HCT116 (cell line): ENCODE data around the gene ZBTB7C. TPM values are rescaled to one million over a fixed set of nuclear protein-coding genes. Genes with fewer than 3 reads are reported as not detected.

Experiments
- ATAC-seq: fragments of 200-7000 bp; cut with Tn5 transposase; 2 replicates; pipeline ENCODE4 v1.9.1; 2020; ENCODE audit warnings: mild to moderate bottlenecking, moderate library complexity
- BruUV-seq: library from RNA; stranded (reverse); fragments of 400-500 nt; replicated peaks from 2 replicates; lab custom pipeline; 2021; lab: Mats Ljungman, UMichigan
- CTCF ChIA-PET: fragments of 300-600 bp; sonication (Branson Sonifier 250); formaldehyde crosslinking; loops from one replicate; lab custom pipeline; 2021; ENCODE audit warnings: antibody characterized with exemption; lab: Charles Lee
- POLR2A ChIA-PET: fragments of 300-600, 350-600 bp; sonication (Branson Sonifier 250); formaldehyde crosslinking; loops from one replicate; lab custom pipeline; 2021; ENCODE audit warnings: antibody characterized with exemption; lab: Charles Lee
- RAD21 ChIA-PET, 2 experiments: fragments of 300-600 bp; sonication (Branson Sonifier 250); formaldehyde crosslinking; loops; one replicate each; lab custom pipeline; 2023; ENCODE audit warnings: low total read pairs in 2 of 2; ENCODE audit not compliant: uncharacterized antibody in 2 of 2, unreplicated experiment in 2 of 2, low non-redundant PET in 1 of 2; lab: Charles Lee
- DNase-seq: peaks from one replicate; pipeline ENCODE4 v3.0.0-alpha.2; 2010; ENCODE audit warnings: low read depth, low spot score
- H2AFZ ChIP-seq: fragments of 200-600 bp; shearing (Covaris generic), sonication (generic); 2 replicates; pipeline ENCODE4 v1.6.1; 2017; ENCODE audit warnings: low read depth, mixed run types, mixed read lengths, antibody characterized with exemption, low read length; ENCODE audit not compliant: poor library complexity, severe bottlenecking
- H3K27ac ChIP-seq: 2 replicates; pipeline ENCODE4 v1.5.1; 2012; ENCODE audit warnings: low read depth, low read length
- H3K27me3 ChIP-seq: fragments of 200-600 bp; sonication (generic); 2 replicates; pipeline ENCODE4 v1.6.1; 2016; ENCODE audit warnings: mixed run types, low read length, mixed read lengths; ENCODE audit not compliant: insufficient read depth
- H3K36me3 ChIP-seq, 2 experiments: fragments of 200-500 bp in 1 of 2; fragments of 200-600 bp in 1 of 2; sonication (Bioruptor generic) in 1 of 2; sonication (generic) in 1 of 2; 2 replicates each; pipeline versions ENCODE4 v1.5.1 to v1.6.1; 2014 to 2016; ENCODE audit warnings: low read length in 2 of 2, inconsistent platforms in 1 of 2, mixed read lengths in 1 of 2, mixed run types in 1 of 2; ENCODE audit not compliant: insufficient read depth in 2 of 2, control insufficient read depth in 1 of 2
- H3K4me1 ChIP-seq, 2 experiments: fragments of 200-600 bp in 1 of 2; sonication (generic) in 1 of 2; 2 replicates each; pipeline versions ENCODE4 v1.5.1 to v1.6.1; 2012 to 2017; ENCODE audit warnings: low read length in 2 of 2, inconsistent platforms in 1 of 2, mild to moderate bottlenecking in 1 of 2, mixed read lengths in 1 of 2, mixed run types in 1 of 2, moderate library complexity in 1 of 2; ENCODE audit not compliant: insufficient read depth in 2 of 2, control insufficient read depth in 1 of 2
- H3K4me2 ChIP-seq: fragments of 200-600 bp; sonication (generic); 2 replicates; pipeline ENCODE4 v1.6.1; 2017; ENCODE audit warnings: mixed run types, low read length, mixed read lengths
- H3K4me3 ChIP-seq, 2 experiments: fragments of 200-600 bp in 1 of 2; sonication (generic) in 1 of 2; replicated peaks in 1 of 2; 2 replicates each; pipeline ENCODE4 v1.5.1; 2011 to 2016; ENCODE audit warnings: low read length in 2 of 2, control low read depth in 1 of 2, low read depth in 1 of 2, mild to moderate bottlenecking in 1 of 2, mixed read lengths in 1 of 2, mixed run types in 1 of 2
- H3K79me2 ChIP-seq: fragments of 200-600 bp; sonication (generic); 2 replicates; pipeline ENCODE4 v1.6.1; 2017; ENCODE audit warnings: mild to moderate bottlenecking, mixed run types, low read length, moderate library complexity, mixed read lengths; ENCODE audit not compliant: insufficient read depth
- H3K9ac ChIP-seq: fragments of 200-600 bp; sonication (generic); 2 replicates; pipeline ENCODE4 v1.6.1; 2016; ENCODE audit warnings: low read length, mixed read lengths
- H3K9me2 ChIP-seq: fragments of 200-600 bp; sonication (generic), shearing (Covaris generic); 2 replicates; pipeline ENCODE4 v1.6.1; 2017; ENCODE audit warnings: mixed run types, mild to moderate bottlenecking, moderate library complexity; ENCODE audit not compliant: insufficient read depth
- H3K9me3 ChIP-seq, 2 experiments: fragments of 200-500 bp in 1 of 2; fragments of 200-600 bp in 1 of 2; sonication (Bioruptor generic) in 1 of 2; sonication (generic) in 1 of 2; 2 replicates each; pipeline ENCODE4 v1.6.1; 2014 to 2017; ENCODE audit warnings: low read length in 2 of 2, mixed read lengths in 2 of 2, inconsistent platforms in 1 of 2, low read depth in 1 of 2, mild to moderate bottlenecking in 1 of 2, mixed run types in 1 of 2, moderate library complexity in 1 of 2; ENCODE audit not compliant: control insufficient read depth in 1 of 2, insufficient read depth in 1 of 2
- H4K20me1 ChIP-seq: fragments of 200-600 bp; sonication (generic), shearing (Covaris generic); 2 replicates; pipeline ENCODE4 v1.6.1; 2017; ENCODE audit warnings: mixed run types, mild to moderate bottlenecking, moderate library complexity; ENCODE audit not compliant: insufficient read depth
- CBX3 ChIP-seq: IDR thresholded peaks from 2 replicates; pipeline ENCODE4 v1.6.1; 2012; ENCODE audit warnings: low read depth
- CEBPB ChIP-seq: IDR thresholded peaks from 2 replicates; pipeline ENCODE4 v1.6.1; 2012; ENCODE audit warnings: low read depth
- EGR1 ChIP-seq: IDR thresholded peaks from 2 replicates; pipeline ENCODE4 v1.6.1; 2012; ENCODE audit warnings: low read depth
- ELF1 ChIP-seq: IDR thresholded peaks from 2 replicates; pipeline ENCODE4 v1.6.1; 2012; ENCODE audit warnings: low read depth, borderline replicate concordance
- EZH2 ChIP-seq: fragments of 200-600 bp; sonication (generic); IDR thresholded peaks from 2 replicates; pipeline ENCODE4 v1.6.1; 2017; ENCODE audit warnings: antibody characterized with exemption, mixed run types
- EZH2phosphoT487 ChIP-seq: fragments of 200-600 bp; IDR thresholded peaks from 2 replicates; pipeline ENCODE4 v1.6.1; 2018; ENCODE audit warnings: antibody characterized with exemption, borderline replicate concordance
- FOSL1 ChIP-seq: IDR thresholded peaks from 2 replicates; pipeline ENCODE4 v1.6.1; 2012; ENCODE audit warnings: low read depth
- JUND ChIP-seq: IDR thresholded peaks from 2 replicates; pipeline ENCODE4 v1.6.1; 2012
- POLR2AphosphoS5 ChIP-seq: IDR thresholded peaks from 2 replicates; pipeline ENCODE4 v1.6.1; 2011; ENCODE audit warnings: mild to moderate bottlenecking, low read depth, low read length, moderate library complexity
- RAD21 ChIP-seq: IDR thresholded peaks from 2 replicates; pipeline ENCODE4 v1.6.1; 2012; ENCODE audit warnings: low read depth, mild to moderate bottlenecking
- SIN3A ChIP-seq: IDR thresholded peaks from 2 replicates; pipeline ENCODE4 v1.6.1; 2012; ENCODE audit warnings: low read depth
- SP1 ChIP-seq: IDR thresholded peaks from 2 replicates; pipeline ENCODE4 v1.6.1; 2012; ENCODE audit warnings: low read depth
- SRF ChIP-seq: IDR thresholded peaks from 2 replicates; pipeline ENCODE4 v1.6.1; 2012; ENCODE audit warnings: low read depth
- YY1 ChIP-seq: IDR thresholded peaks from 2 replicates; pipeline ENCODE4 v1.6.1; 2011; ENCODE audit warnings: low read length, low read depth, moderate library complexity, mild to moderate bottlenecking; ENCODE audit not compliant: insufficient replicate concordance; ENCODE audit errors: extremely low read depth
- ZFX ChIP-seq: fragments of 450-650 bp; IDR thresholded peaks from 2 replicates; pipeline ENCODE4 v1.6.1; 2017
- ZNF274 ChIP-seq: fragments of 200-500 bp; sonication (Bioruptor generic); IDR thresholded peaks from 2 replicates; pipeline ENCODE4 v1.6.1; 2014; ENCODE audit warnings: mild to moderate bottlenecking, low read depth, low read length, inconsistent platforms
- intact Hi-C: fragments of 100-400 bp; cut with micrococcal nuclease; formaldehyde crosslinking; loops from 2 replicates; pipeline ENCODE4 v1.10.0; 2022
- total RNA-seq: library from RNA; stranded (reverse); gene quantifications from one replicate; pipeline ENCODE4 v1.2.1, GENCODE V29; 2021; ENCODE audit not compliant: unreplicated experiment
- TF ChIP-seq, protein P1 (sequence below): IDR thresholded peaks from 2 replicates; pipeline ENCODE4 v1.6.1; 2011; ENCODE audit warnings: mild to moderate bottlenecking, low read length, moderate library complexity; ENCODE audit not compliant: insufficient replicate concordance; ENCODE audit errors: extremely low read depth
- TF ChIP-seq, protein P2 (sequence below): IDR thresholded peaks from 2 replicates; pipeline ENCODE4 v1.6.1; 2012
- TF ChIP-seq, protein P3 (sequence below): IDR thresholded peaks from 2 replicates; pipeline ENCODE4 v1.6.1; 2012; ENCODE audit warnings: low read depth

The ZBTB7C gene
- total RNA-seq, 1 experiment from 2014 or later, result 0.37 TPM

DNA sequence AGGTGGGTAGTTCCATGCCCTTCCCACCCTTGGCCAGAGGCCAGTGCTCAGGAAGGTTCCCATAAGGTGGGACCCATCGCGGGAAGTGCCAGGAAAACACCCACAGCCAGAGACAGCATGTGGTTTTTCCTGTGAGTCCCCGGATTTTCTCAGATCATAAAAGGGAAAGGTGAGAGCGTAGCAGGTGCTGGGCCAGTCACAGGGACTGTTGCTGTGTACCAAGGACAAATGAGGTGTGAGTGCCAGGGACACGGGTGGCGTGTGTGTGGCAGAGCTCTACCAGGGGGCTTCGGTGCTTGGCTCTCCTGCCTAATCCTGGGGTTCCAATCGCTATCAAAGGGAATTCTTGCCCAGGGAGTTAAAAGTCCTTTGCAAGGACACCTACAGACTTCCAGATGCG lies 319.2 kb downstream of the ZBTB7C start:
- Histone ChIP-seq H3K4me2 (no peak overlapping the region), H3K9me2 (no peaks in the 10 kb centered on the region), H3K36me3 (no peaks in the 10 kb centered on the region), H3K4me3 (no peak overlapping the region), H4K20me1 (no peaks in the 10 kb centered on the region), H3K9ac (no peak overlapping the region), H3K4me1 (no peaks in the 10 kb centered on the region), H3K79me2 (no peaks in the 10 kb centered on the region), H3K9me3 (no peaks in the 10 kb centered on the region), H3K27me3 (no peaks in the 10 kb centered on the region; the same call in 1 of the 2 replicates), H3K27ac (no peak overlapping the region), H2AFZ (no peak overlapping the region)
- ATAC-seq, result no peak
- POLR2A ChIA-PET, result no interaction called here
- CTCF ChIA-PET, result no interaction called here
- RAD21 ChIA-PET, result no interaction called here
- BruUV-seq, result no TSS peak
- no peak for DNase-seq
- intact Hi-C loops, result no loop called here
- TF ChIP-seq EZH2phosphoT487, result no peak
- TF ChIP-seq, protein P1, sequence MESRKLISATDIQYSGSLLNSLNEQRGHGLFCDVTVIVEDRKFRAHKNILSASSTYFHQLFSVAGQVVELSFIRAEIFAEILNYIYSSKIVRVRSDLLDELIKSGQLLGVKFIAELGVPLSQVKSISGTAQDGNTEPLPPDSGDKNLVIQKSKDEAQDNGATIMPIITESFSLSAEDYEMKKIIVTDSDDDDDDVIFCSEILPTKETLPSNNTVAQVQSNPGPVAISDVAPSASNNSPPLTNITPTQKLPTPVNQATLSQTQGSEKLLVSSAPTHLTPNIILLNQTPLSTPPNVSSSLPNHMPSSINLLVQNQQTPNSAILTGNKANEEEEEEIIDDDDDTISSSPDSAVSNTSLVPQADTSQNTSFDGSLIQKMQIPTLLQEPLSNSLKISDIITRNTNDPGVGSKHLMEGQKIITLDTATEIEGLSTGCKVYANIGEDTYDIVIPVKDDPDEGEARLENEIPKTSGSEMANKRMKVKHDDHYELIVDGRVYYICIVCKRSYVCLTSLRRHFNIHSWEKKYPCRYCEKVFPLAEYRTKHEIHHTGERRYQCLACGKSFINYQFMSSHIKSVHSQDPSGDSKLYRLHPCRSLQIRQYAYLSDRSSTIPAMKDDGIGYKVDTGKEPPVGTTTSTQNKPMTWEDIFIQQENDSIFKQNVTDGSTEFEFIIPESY, result no peak
- no peak for TF ChIP-seq ZFX
- TF ChIP-seq FOSL1, result no peak
- no peak for TF ChIP-seq RAD21
- TF ChIP-seq JUND, result no peak
- TF ChIP-seq, protein P2, sequence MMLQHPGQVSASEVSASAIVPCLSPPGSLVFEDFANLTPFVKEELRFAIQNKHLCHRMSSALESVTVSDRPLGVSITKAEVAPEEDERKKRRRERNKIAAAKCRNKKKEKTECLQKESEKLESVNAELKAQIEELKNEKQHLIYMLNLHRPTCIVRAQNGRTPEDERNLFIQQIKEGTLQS, result no peak
- TF ChIP-seq CEBPB, result no peak
- no peak for TF ChIP-seq SRF
- TF ChIP-seq EZH2, result no peak
- TF ChIP-seq SP1, result no peak
- TF ChIP-seq, protein P3, sequence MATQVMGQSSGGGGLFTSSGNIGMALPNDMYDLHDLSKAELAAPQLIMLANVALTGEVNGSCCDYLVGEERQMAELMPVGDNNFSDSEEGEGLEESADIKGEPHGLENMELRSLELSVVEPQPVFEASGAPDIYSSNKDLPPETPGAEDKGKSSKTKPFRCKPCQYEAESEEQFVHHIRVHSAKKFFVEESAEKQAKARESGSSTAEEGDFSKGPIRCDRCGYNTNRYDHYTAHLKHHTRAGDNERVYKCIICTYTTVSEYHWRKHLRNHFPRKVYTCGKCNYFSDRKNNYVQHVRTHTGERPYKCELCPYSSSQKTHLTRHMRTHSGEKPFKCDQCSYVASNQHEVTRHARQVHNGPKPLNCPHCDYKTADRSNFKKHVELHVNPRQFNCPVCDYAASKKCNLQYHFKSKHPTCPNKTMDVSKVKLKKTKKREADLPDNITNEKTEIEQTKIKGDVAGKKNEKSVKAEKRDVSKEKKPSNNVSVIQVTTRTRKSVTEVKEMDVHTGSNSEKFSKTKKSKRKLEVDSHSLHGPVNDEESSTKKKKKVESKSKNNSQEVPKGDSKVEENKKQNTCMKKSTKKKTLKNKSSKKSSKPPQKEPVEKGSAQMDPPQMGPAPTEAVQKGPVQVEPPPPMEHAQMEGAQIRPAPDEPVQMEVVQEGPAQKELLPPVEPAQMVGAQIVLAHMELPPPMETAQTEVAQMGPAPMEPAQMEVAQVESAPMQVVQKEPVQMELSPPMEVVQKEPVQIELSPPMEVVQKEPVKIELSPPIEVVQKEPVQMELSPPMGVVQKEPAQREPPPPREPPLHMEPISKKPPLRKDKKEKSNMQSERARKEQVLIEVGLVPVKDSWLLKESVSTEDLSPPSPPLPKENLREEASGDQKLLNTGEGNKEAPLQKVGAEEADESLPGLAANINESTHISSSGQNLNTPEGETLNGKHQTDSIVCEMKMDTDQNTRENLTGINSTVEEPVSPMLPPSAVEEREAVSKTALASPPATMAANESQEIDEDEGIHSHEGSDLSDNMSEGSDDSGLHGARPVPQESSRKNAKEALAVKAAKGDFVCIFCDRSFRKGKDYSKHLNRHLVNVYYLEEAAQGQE, result no peak
- TF ChIP-seq YY1, result no peak
- no peak for TF ChIP-seq POLR2AphosphoS5
- TF ChIP-seq EGR1, result no peak
- no peak for TF ChIP-seq SIN3A
- no peak for TF ChIP-seq CBX3
- no peak for TF ChIP-seq ZNF274
- no peak for TF ChIP-seq ELF1
